ENCODE results near the gene NOA1.

- no peak for TF ChIP-seq CTCF (IDR thresholded peaks at IDR 0.05)
- no peak for TF ChIP-seq POLR2A (IDR thresholded peaks at IDR 0.05)
- no peak for TF ChIP-seq EP300 (IDR thresholded peaks at IDR 0.05)
Measured at GRCh38 chr4:57020467-57021101, 43.2 kb upstream of the NOA1 start.
